Measurements from ENCODE around the gene TXNRD2. TPM values are rescaled to one million over a fixed set of nuclear protein-coding genes. Genes with fewer than 3 reads are reported as not detected.

Gene TXNRD2
- total and polyA plus RNA-seq, 10 of the 15 experiments (the other 5 are each of a cell fraction or from before 2014, with no cell fraction given), result 1.6 to 26.0 (median 13.9) TPM

GRCh38 chr22:19879643-19879991, 62.0 kb downstream of the TXNRD2 start:
- no TSS peak for BruUV-seq (replicated peaks)
- no peaks in the 10 kb centered on the region for H3K79me2 ChIP-seq (ENCODE audit: control insufficient read depth, insufficient read depth, low read length)
- RAD21 ChIA-PET (ENCODE audit: unreplicated experiment), result no interaction called here
- POLR2A ChIA-PET, result no interaction called here
- DNase-seq (ENCODE audit: low read depth, low spot score) (no peak), ATAC-seq (no peak), FAIRE-seq (no peak)
- no peaks in the 10 kb centered on the region for H4K20me1 ChIP-seq (ENCODE audit: control insufficient read depth, insufficient read depth)
- no peak overlapping the region for H3K27ac ChIP-seq (ENCODE audit: control insufficient read depth, insufficient read depth)
- H3K4me3 ChIP-seq, result no peak overlapping the region
- H3K9ac ChIP-seq (ENCODE audit: control insufficient read depth, insufficient read depth, low read length), result no peak overlapping the region
- TF ChIP-seq E2F8 (IDR thresholded peaks at IDR 0.05; ENCODE audit: low read depth, partially characterized antibody) (no peak), BCLAF1 (IDR thresholded peaks at IDR 0.05) (no peak), SPI1 (IDR thresholded peaks at IDR 0.05; ENCODE audit: borderline replicate concordance, insufficient read depth, low read depth, low read length) (no peak), SUPT20H (IDR thresholded peaks at IDR 0.05; ENCODE audit: borderline replicate concordance, control insufficient read depth, low read depth, low read length) (no peak), ESRRA (IDR thresholded peaks at IDR 0.05; ENCODE audit: low read length) (no peak)
- SMC1A ChIA-PET (ENCODE audit: uncharacterized antibody, unreplicated experiment), result no interaction called here
- intact Hi-C loops (cut with micrococcal nuclease; ENCODE audit: unreplicated experiment), result no loop called here
- H3K4me2 ChIP-seq (ENCODE audit: control insufficient read depth, insufficient read depth), result no peak overlapping the region
- WGBS (ENCODE audit: insufficient coverage, insufficient replicate concordance, low lambda C conversion rate, missing lambda C conversion rate), result 52% methylated on average over 3 of the region's 4 CpGs
- CTCF ChIA-PET, result no interaction called here
- H3K4me1 ChIP-seq (ENCODE audit: control insufficient read depth, insufficient read depth, low read length), result no peaks in the 10 kb centered on the region
- no peaks in the 10 kb centered on the region for H3K9me3 ChIP-seq (replicated peaks; ENCODE audit: control insufficient read depth, insufficient read depth, low read length)
- no peaks in the 10 kb centered on the region for H3K36me3 ChIP-seq (ENCODE audit: control insufficient read depth in 2 of 2, insufficient read depth in 2 of 2, low read length in 1 of 2)
- no peak overlapping the region for H2AFZ ChIP-seq (ENCODE audit: control insufficient read depth, low read depth, low read length)
- H3K27me3 ChIP-seq (replicated peaks in 1 of 2; ENCODE audit: control insufficient read depth in 2 of 2, insufficient read depth in 2 of 2, low read length in 1 of 2), result no peaks in the 10 kb centered on the region
- in situ Hi-C loops (cut with MboI), result no loop called here
